NCI-H446 treated with DMSO at 0.1 percent for 48 hours (cell line): ENCODE measurements around the gene APP.
A peak's percentile ranks its signal among the peaks of the same experiment; 100 is the strongest.
"Not testable (repeated sequence)": the region's sequence is repeated elsewhere in the genome, so short reads cannot be mapped to it uniquely, and the experiment has no call there.

ENCODE experiments used
- DNase-seq: peaks from one replicate; lab custom pipeline; 2025; lab: John Stamatoyannopoulos, UW

Gene APP

GRCh38 chr21:26020510-26020909 lies 150.1 kb downstream of the APP start:
- no peak for DNase-seq

GRCh38 chr21:26020081-26020480 lies 150.5 kb downstream of the APP start:
- DNase-seq, result no peak

GRCh38 chr21:26019236-26019635 lies 151.3 kb downstream of the APP start:
- no peak for DNase-seq

- DNase-seq, result no peak
These were observed 156.6 kb downstream of the APP start for GRCh38 chr21:26013970-26014369.

- DNase-seq, result not testable (repeated sequence)
These were observed 158.1 kb downstream of the APP start for GRCh38 chr21:26012482-26012881.

- DNase-seq, result no peak
These were observed 159.2 kb downstream of the APP start for GRCh38 chr21:26011292-26011940.

- DNase-seq, result peak; percentile 80
These were observed 162.5 kb downstream of the APP start for GRCh38 chr21:26007951-26008498.

GRCh38 chr21:26005464-26005863 lies 165.1 kb downstream of the APP start:
- DNase-seq, result no peak

- DNase-seq, result no peak
These were observed 167.2 kb downstream of the APP start for GRCh38 chr21:26003404-26003803.

GRCh38 chr21:26001356-26001755 lies 169.2 kb downstream of the APP start:
- DNase-seq, result no peak

- DNase-seq, result no peak
These were observed 170.5 kb downstream of the APP start for GRCh38 chr21:25999921-26000582.

GRCh38 chr21:25997788-25998611 lies 172.6 kb downstream of the APP start:
- no peak for DNase-seq

- DNase-seq, result no peak
These were observed 175.3 kb downstream of the APP start for GRCh38 chr21:25995278-25995677.

GRCh38 chr21:25994758-25995163 lies 175.8 kb downstream of the APP start:
- no peak for DNase-seq

- DNase-seq, result no peak
These were observed 181.8 kb downstream of the APP start for GRCh38 chr21:25988738-25989137.

- no peak for DNase-seq
These were observed 183.0 kb downstream of the APP start for GRCh38 chr21:25987531-25987930.

- no peak for DNase-seq
These were observed 183.6 kb downstream of the APP start for GRCh38 chr21:25986928-25987327.

GRCh38 chr21:25985990-25986389 lies 184.6 kb downstream of the APP start:
- DNase-seq, result no peak

- no peak for DNase-seq
These were observed 186.0 kb downstream of the APP start for GRCh38 chr21:25984538-25984937.

- DNase-seq, result no peak
These were observed 186.8 kb downstream of the APP start for GRCh38 chr21:25983745-25984144.

- DNase-seq, result no peak
These were observed 189.9 kb downstream of the APP start for GRCh38 chr21:25980710-25981109.

- no peak for DNase-seq
These were observed 190.5 kb downstream of the APP start for GRCh38 chr21:25979845-25980616.
